Left renal pelvis (tissue), 4 donors: ENCODE results near the gene ARHGEF10L. TPM values are rescaled to one million over a fixed set of nuclear protein-coding genes. Genes with fewer than 3 reads are reported as not detected.
A peak's percentile ranks its signal among the peaks of the same experiment; 100 is the strongest.

Source experiments
- DNase-seq, 4 donors: peaks; one replicate each; pipeline ENCODE4 v3.0.0-alpha.2; 2013; ENCODE audit warnings: low read depth in 4 of 4, low spot score in 3 of 4
- polyA plus RNA-seq, 4 donors: library from polyadenylated mRNA; unstranded; fragments of 120-200 nt; gene quantifications; one replicate each; pipeline ENCODE4 v1.2.1, GENCODE V29; 2013; ENCODE audit not compliant: insufficient read length in 4 of 4

Gene ARHGEF10L
- polyA plus RNA-seq, 4 donors = 15.4 to 62.3 (median 36.9) TPM

- DNase-seq = no peak
These were observed 17.4 kb upstream of the ARHGEF10L start for GRCh38 chr1:17521946-17522612.

DNA sequence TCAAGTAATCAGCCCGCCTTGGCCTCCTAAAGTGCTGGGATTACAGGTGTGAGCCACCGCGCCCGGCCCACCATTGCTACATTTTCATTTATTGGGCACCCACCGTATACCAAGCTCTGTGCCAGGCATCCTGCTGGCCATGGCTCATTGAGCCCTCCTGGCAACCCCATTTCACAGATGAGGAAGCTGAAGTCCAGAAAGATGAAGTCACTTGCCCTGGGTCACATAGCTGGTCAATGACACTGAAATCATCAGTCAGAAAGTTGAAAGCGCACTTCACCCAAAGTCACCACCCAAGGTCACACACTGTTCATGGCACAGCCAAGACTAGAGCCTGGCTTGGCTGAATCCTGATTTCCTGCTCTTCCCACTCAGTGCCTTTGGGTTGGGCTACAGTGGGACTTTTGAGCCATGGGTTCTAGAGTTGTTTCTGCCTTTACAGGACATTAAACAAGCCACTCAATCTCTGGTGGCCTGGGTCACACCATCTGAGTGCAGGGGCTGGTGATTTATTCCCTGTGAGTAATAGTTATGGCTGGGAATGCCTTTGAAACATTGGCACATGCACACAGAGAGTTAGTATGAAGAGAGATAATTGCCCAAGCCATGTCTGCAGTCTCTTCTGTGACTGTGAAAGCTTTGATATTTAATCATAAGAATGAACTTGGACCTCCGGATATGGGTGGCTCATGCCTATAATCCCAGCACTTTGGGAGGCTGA lies 16.0 kb upstream of the ARHGEF10L start:
- no peak for DNase-seq

DNA sequence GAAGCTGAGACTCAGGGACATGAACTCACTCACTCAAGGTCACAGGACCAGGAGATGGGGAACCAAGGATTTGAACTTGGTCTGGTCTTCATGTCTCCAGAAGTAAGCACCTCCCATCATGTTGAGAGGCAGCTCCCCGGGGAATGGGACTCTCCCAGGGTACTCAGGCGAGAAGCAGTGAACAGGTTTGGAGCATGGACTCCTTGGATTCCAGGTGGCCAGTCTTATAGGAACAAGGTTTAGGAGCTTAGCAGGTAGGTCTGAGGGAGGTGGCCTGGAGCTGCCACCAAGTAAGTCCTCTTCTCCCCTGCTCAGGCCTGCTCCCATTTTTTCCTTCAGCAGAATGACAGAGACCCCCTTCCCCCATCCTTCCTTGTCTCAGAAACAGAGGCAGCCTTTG lies 14.9 kb upstream of the ARHGEF10L start:
- DNase-seq = no peak

DNA sequence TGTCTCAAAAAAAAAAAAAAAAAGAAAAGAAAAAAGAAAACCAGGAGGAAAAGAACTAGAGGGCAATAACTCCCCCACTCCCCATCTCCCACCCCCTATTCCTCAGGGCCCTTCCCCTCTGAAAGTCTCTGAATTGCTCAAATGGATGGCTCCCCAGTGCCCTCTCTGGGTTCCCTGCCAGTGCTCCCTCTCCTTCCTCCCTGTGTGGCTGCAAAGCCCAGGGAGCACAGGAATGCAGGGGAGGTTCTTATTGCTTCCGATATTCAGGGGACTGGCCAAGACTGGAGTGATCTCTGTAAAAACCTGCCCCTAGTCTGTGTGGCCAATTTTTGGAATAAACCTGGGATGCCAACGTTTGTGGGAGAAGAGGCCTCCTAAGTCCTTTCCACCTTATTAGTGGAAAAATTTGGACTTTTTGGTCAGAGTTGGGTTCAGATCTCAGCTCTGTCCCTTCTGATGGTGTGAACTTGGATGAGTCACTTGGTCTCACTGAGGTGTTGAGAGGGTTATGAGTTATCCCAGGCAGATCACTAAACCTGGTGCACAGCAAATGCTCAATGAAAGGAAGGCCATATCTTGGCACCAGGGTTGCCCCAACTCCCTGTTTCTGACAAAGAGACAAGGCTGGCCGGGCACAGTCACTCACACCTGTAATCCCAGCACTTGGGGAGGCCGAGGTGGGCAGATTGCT lies 13.4 kb upstream of the ARHGEF10L start:
- no peak for DNase-seq

DNA sequence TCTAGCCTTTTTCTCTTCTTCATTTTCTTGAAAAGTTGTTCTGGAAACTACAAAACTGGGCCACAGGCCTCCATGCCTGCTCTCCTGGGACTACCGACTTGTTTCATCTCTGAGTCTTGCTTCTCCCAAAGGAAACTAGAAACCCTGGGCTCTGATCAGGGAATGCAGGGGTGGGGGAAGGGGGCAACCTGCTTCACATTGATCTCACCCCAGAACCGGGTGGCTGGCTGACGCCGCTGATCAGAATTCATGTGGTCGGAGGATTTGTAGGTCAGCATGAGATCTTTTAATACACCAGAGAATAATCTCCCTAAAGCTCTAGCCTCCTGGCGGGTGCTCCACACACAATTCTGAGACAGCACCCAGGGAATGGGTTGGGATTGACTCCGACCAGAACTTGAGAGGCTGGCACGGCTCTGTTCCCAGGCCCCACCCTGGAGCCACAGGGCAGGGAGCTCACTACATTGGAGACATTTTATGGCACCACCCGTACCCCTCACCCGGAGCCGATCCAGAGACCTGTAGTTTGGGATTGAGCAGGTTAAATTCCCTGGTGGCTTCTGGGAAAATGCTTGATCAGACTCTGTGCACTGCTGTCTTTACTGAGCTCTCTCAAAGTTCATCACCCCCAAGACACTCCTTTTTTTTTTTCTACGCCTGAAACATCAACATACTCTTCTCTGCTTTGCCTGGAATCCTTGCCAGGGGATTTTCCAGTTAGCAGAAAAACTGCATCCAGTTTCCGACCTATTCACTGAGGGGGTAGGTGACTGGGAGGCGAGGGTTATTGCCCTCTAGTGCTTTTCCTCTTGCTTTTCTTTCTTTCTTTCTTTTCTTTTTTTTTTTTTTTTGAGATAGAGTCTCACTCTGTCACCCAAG lies 12.2 kb upstream of the ARHGEF10L start:
- no peak for DNase-seq

DNA sequence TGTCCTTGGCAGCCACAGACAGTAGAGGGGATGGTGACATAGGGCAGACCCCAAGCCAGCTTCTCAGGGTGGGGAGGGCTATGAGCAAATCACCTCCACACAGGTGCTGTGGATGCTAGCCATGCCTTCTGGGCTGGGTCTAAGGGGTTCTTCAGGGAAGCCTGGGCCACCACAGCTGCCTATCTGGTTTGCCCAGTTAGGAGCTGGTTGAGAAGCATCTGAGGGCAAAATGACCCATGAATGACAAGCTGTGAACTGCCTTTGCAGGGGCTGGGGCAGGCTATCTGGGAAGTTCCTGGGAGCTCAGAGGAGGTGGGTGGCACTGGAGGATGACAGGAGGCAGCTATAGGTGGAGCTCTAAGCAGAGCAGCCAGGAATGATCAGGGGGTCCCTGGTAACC lies 10.1 kb upstream of the ARHGEF10L start:
- no peak for DNase-seq

GRCh38 chr1:17531343-17531681 lies 8.2 kb upstream of the ARHGEF10L start:
- DNase-seq = no peak

- no peak for DNase-seq
These were observed 7.6 kb upstream of the ARHGEF10L start for GRCh38 chr1:17531682-17532487.

GRCh38 chr1:17533201-17533600 lies 6.3 kb upstream of the ARHGEF10L start:
- no peak for DNase-seq

DNA sequence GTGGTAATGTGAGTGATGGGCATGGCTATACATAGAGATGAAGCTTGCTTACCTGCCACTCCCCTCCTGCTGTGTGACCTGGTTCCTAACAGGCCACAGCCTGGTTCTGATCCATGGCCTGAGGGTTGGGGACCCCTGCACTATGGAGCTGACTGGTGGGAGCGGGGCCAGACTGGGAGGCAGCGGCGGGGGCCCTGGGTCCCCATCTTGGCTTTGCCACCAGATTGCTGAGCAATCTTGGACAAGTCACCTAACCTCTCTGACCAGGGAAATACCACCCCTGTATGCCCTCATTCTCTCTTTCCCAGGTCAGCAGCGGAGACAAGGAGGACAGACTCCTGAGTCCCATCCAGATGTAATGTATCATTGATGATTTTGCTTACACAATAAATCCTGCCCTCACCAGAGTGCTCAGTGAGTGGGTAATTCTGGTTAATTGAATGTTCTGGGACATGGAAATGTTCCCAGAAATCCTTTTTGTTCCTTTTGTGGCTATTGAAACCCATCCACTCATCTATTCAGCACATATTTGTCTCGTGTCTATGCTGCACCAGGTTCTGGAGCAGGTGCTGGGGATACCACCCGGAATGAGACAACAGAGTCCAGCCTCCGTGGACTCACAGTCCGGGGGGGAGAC lies 4.1 kb upstream of the ARHGEF10L start:
- DNase-seq = no peak

- DNase-seq = no peak
These were observed 1.5 kb upstream of the ARHGEF10L start for GRCh38 chr1:17538010-17538409.

GRCh38 chr1:17538428-17539117 lies 925 bp upstream of the ARHGEF10L start:
- DNase-seq = peak in 1 of 4 donors; percentile 70

DNA sequence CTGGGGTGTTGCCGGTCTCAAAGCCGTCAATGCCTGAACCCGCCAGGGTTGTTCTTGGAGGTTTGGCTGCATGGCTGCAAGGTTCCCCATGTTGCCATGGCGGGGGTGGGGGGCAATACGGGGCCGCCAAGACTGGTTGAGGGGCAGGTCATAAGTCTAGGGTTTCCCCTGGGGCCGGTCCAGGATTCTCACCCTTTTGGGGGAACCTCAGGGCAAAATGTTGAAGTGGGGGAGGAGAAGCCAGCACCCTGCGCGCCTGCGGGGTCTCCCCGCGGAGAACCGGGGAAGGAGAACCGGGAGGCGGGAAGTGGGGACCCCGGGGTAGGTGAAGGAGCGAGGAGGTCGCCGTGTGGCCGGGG lies 401 bp upstream of the ARHGEF10L start:
- DNase-seq = no peak

- DNase-seq = peak in 1 of 4 donors; percentile 68
These were observed 930 bp downstream of the ARHGEF10L start for GRCh38 chr1:17540255-17541001.

GRCh38 chr1:17542645-17543044 lies 3.1 kb downstream of the ARHGEF10L start:
- DNase-seq = no peak

GRCh38 chr1:17544776-17545350 lies 5.4 kb downstream of the ARHGEF10L start:
- no peak for DNase-seq

DNA sequence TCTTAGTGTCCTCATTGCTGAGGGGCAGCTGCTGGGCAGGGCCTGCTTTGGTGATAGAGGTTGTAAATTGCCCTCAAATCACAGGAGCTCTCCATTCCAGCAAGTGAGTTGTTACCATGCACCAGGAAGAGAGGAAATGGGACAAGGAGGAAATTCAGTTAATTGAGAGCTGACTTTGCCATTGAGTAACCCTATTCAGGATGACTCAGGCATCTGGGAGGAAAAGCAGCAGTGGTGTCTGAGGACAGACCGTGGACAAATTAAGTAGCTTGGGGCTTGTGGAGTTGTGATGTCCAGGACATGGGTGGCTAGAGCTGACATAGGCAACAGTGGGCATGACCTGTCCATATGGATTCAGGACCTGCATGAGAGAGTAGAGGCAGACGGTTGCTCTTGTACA lies 5.9 kb downstream of the ARHGEF10L start:
- no peak for DNase-seq
